ENCODE data around the gene ABCG4. TPM values are rescaled to one million over a fixed set of nuclear protein-coding genes. Genes with fewer than 3 reads are reported as not detected.

ABCG4 gene
- total RNA-seq, 1 donor from 2014 or later: 1.3 TPM

DNA sequence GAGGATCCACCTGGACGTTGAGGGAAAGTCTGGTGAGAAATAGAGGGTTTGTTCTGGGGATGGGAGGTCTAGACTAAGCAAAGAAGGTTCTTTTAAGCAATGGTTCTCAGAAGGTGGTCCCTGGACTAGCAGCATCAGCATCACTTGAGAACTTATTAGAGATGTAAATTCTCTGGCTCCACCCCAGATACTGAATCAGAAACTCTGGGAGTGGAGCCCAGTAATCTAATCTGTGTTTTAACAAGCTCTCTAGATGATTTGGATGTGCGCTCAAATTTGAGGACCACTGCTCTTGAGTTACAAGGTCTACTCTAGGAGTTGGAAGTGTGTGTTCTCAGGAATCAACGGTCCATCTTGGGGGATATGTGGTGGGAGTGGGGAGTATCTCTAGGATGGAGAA lies 3.3 kb upstream of the ABCG4 start:
- no peak for DNase-seq (ENCODE audit: extremely low spot score, unreplicated experiment)
- no peaks in the 10 kb centered on the region for H3K9me3 Mint-ChIP-seq
- TF ChIP-seq CTCF (conservative IDR thresholded peaks at IDR 0.05): no peak
- no peak overlapping the region for H3K4me3 Mint-ChIP-seq
- H3K27me3 Mint-ChIP-seq: peaks cover 53% of the 10 kb centered on the region
- peaks cover 6% of the 10 kb centered on the region for H3K4me1 Mint-ChIP-seq (ENCODE audit: unreplicated experiment)
- H3K27ac Mint-ChIP-seq: no peak overlapping the region
- H3K36me3 Mint-ChIP-seq: no peaks in the 10 kb centered on the region

DNA sequence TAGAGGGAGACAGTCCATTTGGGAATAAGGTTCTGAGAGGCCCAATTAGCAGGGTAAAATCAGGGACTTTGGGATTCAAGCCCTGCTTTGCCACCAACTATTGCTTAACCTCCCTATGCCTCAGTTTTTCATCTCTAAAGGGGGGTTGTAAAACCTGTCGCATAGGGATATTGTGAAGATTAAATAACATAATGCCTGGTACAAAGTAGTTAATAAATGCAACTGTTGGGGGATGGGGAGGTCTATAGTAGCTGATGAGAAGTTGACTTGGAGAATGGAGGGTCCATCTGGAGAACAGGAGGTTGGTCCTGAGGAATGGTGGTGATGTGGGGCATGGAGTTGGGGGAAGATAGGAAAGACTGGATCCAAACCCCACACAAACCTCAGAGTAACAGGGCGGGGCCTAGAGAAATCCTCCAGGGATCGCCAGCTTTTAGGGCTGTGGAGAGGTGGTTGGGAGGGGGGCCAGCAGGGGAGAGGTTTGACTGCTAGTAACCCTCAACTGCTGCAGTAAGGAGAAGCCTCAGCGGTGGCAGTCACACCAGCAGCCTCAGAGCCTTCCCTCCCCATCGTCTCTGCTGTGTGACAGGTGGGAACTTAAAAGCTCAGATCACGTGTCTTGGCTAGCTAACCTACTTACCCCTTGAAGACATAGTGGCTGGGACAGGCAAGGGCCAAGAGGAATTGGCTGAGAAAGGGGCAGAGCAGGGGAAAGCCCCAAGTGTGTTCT lies 1.1 kb upstream of the ABCG4 start:
- peak overlapping the region; percentile 80 for H3K4me3 Mint-ChIP-seq

DNA sequence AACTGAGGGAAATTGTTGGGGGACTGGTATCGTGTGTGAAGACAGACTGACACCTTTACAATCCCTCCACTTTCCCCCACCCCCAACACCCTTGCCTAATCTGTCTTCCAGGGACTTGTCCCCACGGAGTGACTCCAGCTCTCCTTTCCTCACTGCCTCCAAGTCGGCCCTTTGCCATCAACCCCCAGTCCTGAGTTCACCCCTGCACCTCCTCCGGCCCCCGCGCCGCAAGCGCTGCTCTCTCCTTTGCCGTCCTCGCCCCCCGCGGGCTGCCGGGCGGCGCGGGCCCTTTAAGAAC lies 183 bp upstream of the ABCG4 start:
- H3K36me3 Mint-ChIP-seq: no peaks in the 10 kb centered on the region
- H3K9me3 Mint-ChIP-seq: no peaks in the 10 kb centered on the region
- H3K27me3 Mint-ChIP-seq: peaks cover 78% of the 10 kb centered on the region
- peak overlapping the region; percentile 80 for H3K4me3 Mint-ChIP-seq
- no peak for TF ChIP-seq CTCF (conservative IDR thresholded peaks at IDR 0.05)
- H3K4me1 Mint-ChIP-seq (ENCODE audit: unreplicated experiment): peaks cover 6% of the 10 kb centered on the region
- H3K27ac Mint-ChIP-seq: no peak overlapping the region
- no peak for DNase-seq (ENCODE audit: extremely low spot score, unreplicated experiment)

More for the DNA sequence above, 1.1 kb upstream of the ABCG4 start:
- Mint-ChIP-seq H3K27me3 (peaks cover 75% of the 10 kb centered on the region), H3K27ac (no peak overlapping the region), H3K36me3 (no peaks in the 10 kb centered on the region), H3K9me3 (no peaks in the 10 kb centered on the region), H3K4me1 (ENCODE audit: unreplicated experiment) (peaks cover 6% of the 10 kb centered on the region)
- TF ChIP-seq CTCF (conservative IDR thresholded peaks at IDR 0.05): no peak
- no peak for DNase-seq (ENCODE audit: extremely low spot score, unreplicated experiment)

DNA sequence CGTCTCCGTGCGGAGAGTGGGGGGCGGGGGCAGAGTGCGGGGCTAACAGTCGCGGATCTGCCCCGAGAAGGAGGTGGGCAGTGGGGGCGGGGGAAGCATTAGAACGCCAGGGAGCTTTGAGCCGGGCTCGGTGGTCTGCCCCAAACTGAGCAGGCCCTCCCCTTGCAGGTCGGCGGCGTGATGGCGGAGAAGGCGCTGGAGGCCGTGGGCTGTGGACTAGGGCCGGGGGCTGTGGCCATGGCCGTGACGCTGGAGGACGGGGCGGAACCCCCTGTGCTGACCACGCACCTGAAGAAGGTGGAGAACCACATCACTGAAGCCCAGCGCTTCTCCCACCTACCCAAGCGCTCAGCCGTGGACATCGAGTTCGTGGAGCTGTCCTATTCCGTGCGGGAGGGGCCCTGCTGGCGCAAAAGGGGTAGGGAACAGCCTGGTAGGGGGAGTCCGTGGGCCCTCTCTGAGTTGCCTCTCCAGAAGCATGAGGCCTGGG lies 979 bp downstream of the ABCG4 start:
- Mint-ChIP-seq H3K36me3 (no peaks in the 10 kb centered on the region), H3K27me3 (peaks cover 80% of the 10 kb centered on the region), H3K4me1 (ENCODE audit: unreplicated experiment) (peaks cover 6% of the 10 kb centered on the region), H3K4me3 (peak overlapping the region; percentile 78), H3K27ac (no peak overlapping the region), H3K9me3 (no peaks in the 10 kb centered on the region)
- no peak for DNase-seq (ENCODE audit: extremely low spot score, unreplicated experiment)
- no peak for TF ChIP-seq CTCF (conservative IDR thresholded peaks at IDR 0.05)

DNA sequence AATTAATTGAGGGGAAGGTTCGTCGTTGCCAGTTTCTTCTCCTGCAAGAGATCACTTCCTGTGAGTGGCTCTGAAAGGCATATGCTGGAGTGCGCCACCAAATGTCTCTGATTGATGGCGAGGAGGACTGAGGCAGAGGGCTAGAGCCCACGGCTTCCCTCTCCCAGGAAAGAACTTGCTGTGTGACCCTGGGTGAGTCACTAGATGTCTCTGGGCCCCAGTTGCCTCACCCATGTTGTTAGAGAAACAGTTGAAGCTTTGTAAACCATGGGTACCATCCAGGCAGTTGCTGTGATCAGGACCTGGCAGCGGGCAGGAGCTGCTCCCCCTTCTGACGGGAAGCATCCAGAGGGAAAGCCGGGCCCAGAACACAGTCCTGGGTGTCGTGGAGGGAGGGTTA lies 3.2 kb downstream of the ABCG4 start:
- DNase-seq (ENCODE audit: extremely low spot score, unreplicated experiment): no peak
- Mint-ChIP-seq H3K36me3 (no peaks in the 10 kb centered on the region), H3K4me3 (no peak overlapping the region), H3K4me1 (ENCODE audit: unreplicated experiment) (peaks cover 6% of the 10 kb centered on the region), H3K9me3 (no peaks in the 10 kb centered on the region), H3K27ac (no peak overlapping the region), H3K27me3 (peaks cover 77% of the 10 kb centered on the region)
- no peak for TF ChIP-seq CTCF (conservative IDR thresholded peaks at IDR 0.05)
